Panc1 (cell line): Measurements from ENCODE around the gene COL23A1. TPM values are rescaled to one million over a fixed set of nuclear protein-coding genes. Genes with fewer than 3 reads are reported as not detected.

Experiments
- ATAC-seq: fragments of 200-7000 bp; cut with Tn5 transposase; 2 replicates; pipeline ENCODE4 v1.9.1; 2020; ENCODE audit warnings: mild to moderate bottlenecking, moderate library complexity
- BruUV-seq: library from RNA; stranded (reverse); fragments of 400-500 nt; replicated peaks from 2 replicates; lab custom pipeline; 2021; lab: Mats Ljungman, UMichigan
- CTCF ChIA-PET: fragments of 300-600 bp; sonication (Branson Sonifier 250); formaldehyde crosslinking; loops from one replicate; lab custom pipeline; 2022; ENCODE audit warnings: antibody characterized with exemption; lab: Charles Lee
- POLR2A ChIA-PET: fragments of 300-600 bp; sonication (Branson Sonifier 250); formaldehyde crosslinking; loops from one replicate; lab custom pipeline; 2022; ENCODE audit warnings: antibody characterized with exemption; lab: Charles Lee
- DNase-seq: peaks from one replicate; pipeline ENCODE4 v3.0.0-alpha.2; 2010; ENCODE audit warnings: low read depth, low spot score
- H3K27ac ChIP-seq: 2 replicates; pipeline ENCODE4 v1.5.1; 2011; ENCODE audit warnings: mild to moderate bottlenecking, low read length, inconsistent platforms
- H3K27me3 ChIP-seq: fragments of 200-500 bp; sonication (Bioruptor generic); 2 replicates; pipeline ENCODE4 v1.6.0; 2014; ENCODE audit warnings: low read length, inconsistent platforms; ENCODE audit not compliant: control insufficient read depth, insufficient read depth
- H3K36me3 ChIP-seq: fragments of 200-500 bp; sonication (Bioruptor generic); 2 replicates; pipeline ENCODE4 v1.5.1; 2014; ENCODE audit warnings: inconsistent platforms, mild to moderate bottlenecking, low read length, moderate library complexity; ENCODE audit not compliant: control insufficient read depth, insufficient read depth
- H3K4me1 ChIP-seq: 2 replicates; pipeline ENCODE4 v1.5.1; 2011; ENCODE audit warnings: inconsistent platforms, mild to moderate bottlenecking, low read length, moderate library complexity; ENCODE audit not compliant: control insufficient read depth, insufficient read depth
- H3K4me3 ChIP-seq, 2 experiments: 2 replicates each; pipeline ENCODE4 v1.5.1; 2011 to 2012; ENCODE audit warnings: low read depth in 2 of 2, low read length in 2 of 2, mild to moderate bottlenecking in 2 of 2, inconsistent platforms in 1 of 2, moderate library complexity in 1 of 2
- H3K9me3 ChIP-seq: fragments of 200-500 bp; sonication (Bioruptor generic); 2 replicates; pipeline ENCODE4 v1.5.1; 2014; ENCODE audit warnings: low read depth, mild to moderate bottlenecking, inconsistent platforms, low read length, moderate library complexity; ENCODE audit not compliant: control insufficient read depth, insufficient read depth
- CTCF ChIP-seq: fragments of 450-650 bp; IDR thresholded peaks from 2 replicates; pipeline ENCODE4 v1.5.1; 2017; ENCODE audit warnings: mild to moderate bottlenecking
- POLR2AphosphoS5 ChIP-seq: IDR thresholded peaks from 2 replicates; pipeline ENCODE4 v1.6.1; 2012; ENCODE audit warnings: mild to moderate bottlenecking, low read depth, low read length, moderate library complexity
- REST ChIP-seq, 2 experiments: IDR thresholded peaks; 2 replicates each; pipeline ENCODE4 v1.6.1; 2011 to 2012; ENCODE audit warnings: low read depth in 2 of 2, control low read depth in 1 of 2, low read length in 1 of 2, mild to moderate bottlenecking in 1 of 2, moderate library complexity in 1 of 2; ENCODE audit not compliant: insufficient read depth in 1 of 2
- SIN3A ChIP-seq: IDR thresholded peaks from 2 replicates; pipeline ENCODE4 v1.6.1; 2012; ENCODE audit warnings: low read depth, mild to moderate bottlenecking, low read length, moderate library complexity, borderline replicate concordance; ENCODE audit not compliant: insufficient read depth
- TCF7L2 ChIP-seq: IDR thresholded peaks from 2 replicates; pipeline ENCODE4 v1.6.1; 2011; ENCODE audit warnings: mild to moderate bottlenecking, low read depth, low read length, inconsistent platforms
- in situ Hi-C: cut with HindIII; loops from 2 replicates; pipeline ENCODE4 v1.10.0; 2016; ENCODE audit warnings: low sequenced_read_pairs, low pct_unique_long_range_greater_than_20kb
- intact Hi-C: fragments of 100-400 bp; cut with micrococcal nuclease; formaldehyde crosslinking; loops from one replicate; pipeline ENCODE4 v1.10.0; 2022; ENCODE audit not compliant: unreplicated experiment
- total RNA-seq: library from RNA; stranded (reverse); gene quantifications from one replicate; pipeline ENCODE4 v1.2.1, GENCODE V29; 2021; ENCODE audit not compliant: unreplicated experiment

The COL23A1 gene
- total RNA-seq, 1 experiment from 2014 or later: 0.05 TPM

DNA sequence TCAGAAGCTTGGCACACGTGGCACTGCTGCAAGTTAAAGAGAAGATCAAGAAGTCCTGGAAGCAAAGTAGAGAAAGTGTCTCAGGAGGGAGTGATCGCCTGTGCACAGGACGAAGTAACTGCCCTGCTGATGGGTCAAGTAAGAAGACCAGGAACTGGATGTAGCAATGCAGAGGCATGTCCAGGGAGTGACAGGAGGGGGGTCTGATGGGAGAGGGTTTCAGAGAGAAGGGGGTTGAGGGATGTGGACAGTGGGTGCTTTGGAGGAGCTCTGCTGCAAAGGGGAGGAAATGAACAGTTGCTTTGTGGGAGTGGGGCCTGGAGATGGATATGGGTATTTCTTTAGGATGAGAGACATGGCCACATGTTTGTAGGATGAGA lies 297.4 kb downstream of the COL23A1 start:
- H3K4me3 ChIP-seq: no peak overlapping the region
- peaks cover 5% of the 10 kb centered on the region for H3K4me1 ChIP-seq
- H3K36me3 ChIP-seq: no peaks in the 10 kb centered on the region
- no peak for DNase-seq
- ATAC-seq: no peak
- in situ Hi-C loops (no loop called here), intact Hi-C loops (no loop called here)
- no peaks in the 10 kb centered on the region for H3K9me3 ChIP-seq
- BruUV-seq: no TSS peak
- no peak for TF ChIP-seq SIN3A
- no peak for TF ChIP-seq TCF7L2
- TF ChIP-seq REST (IDR thresholded peaks at IDR 0.05; ENCODE audit: insufficient read depth in 1 of 2, low read depth in 2 of 2, low read length in 1 of 2): no peak
- TF ChIP-seq POLR2AphosphoS5: no peak
- ChIA-PET POLR2A (no interaction called here), CTCF (no interaction called here)
- H3K27ac ChIP-seq: no peak overlapping the region
- peaks cover 5% of the 10 kb centered on the region; the same call in 1 of the 2 replicates for H3K27me3 ChIP-seq

GRCh38 chr5:178291969-178292825 lies 298.0 kb downstream of the COL23A1 start:
- BruUV-seq: no TSS peak
- ChIA-PET POLR2A (no interaction called here), CTCF (no interaction called here)
- intact Hi-C loops (no loop called here), in situ Hi-C loops (no loop called here)
- Histone ChIP-seq H3K4me3 (no peak overlapping the region), H3K4me1 (peaks cover 5% of the 10 kb centered on the region), H3K27me3 (peaks cover 5% of the 10 kb centered on the region; the same call in 1 of the 2 replicates), H3K27ac (no peak overlapping the region), H3K9me3 (no peaks in the 10 kb centered on the region), H3K36me3 (no peaks in the 10 kb centered on the region)
- TF ChIP-seq TCF7L2 (no peak), REST (IDR thresholded peaks at IDR 0.05; ENCODE audit: insufficient read depth in 1 of 2, low read depth in 2 of 2, low read length in 1 of 2) (no peak), CTCF (no peak), SIN3A (no peak), POLR2AphosphoS5 (no peak)
- no peak for ATAC-seq
- DNase-seq: no peak
